HK-2 (cell line): ENCODE measurements around the gene LAGE3.
"Not testable (repeated sequence)": the region's sequence is repeated elsewhere in the genome, so short reads cannot be mapped to it uniquely, and the experiment has no call there.

Experiments used
- DNase-seq: peaks from one replicate; pipeline ENCODE4 v3.0.0-alpha.2; 2018; ENCODE audit not compliant: unreplicated experiment

LAGE3 gene

DNA sequence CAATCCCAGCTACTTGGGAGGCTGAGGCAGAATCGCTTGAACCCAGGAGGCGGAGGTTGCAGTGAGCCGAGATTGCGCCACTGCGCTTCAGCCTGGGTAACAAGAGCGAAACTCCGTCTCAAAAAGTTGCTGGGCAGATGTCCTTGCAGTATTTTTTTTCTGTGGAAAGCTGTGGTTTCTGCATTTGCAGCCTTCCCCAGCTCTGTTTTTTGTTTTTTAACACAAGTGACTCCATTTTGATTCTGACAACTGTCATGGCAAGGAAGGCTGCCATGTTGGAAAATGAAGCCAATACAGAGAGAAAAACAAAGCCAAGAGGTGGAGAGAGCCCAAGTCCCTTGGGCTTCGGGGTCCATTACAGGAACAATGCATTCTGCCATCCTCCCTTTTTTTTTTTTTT, 23.0 kb upstream of the LAGE3 start:
- DNase-seq: no peak

DNA sequence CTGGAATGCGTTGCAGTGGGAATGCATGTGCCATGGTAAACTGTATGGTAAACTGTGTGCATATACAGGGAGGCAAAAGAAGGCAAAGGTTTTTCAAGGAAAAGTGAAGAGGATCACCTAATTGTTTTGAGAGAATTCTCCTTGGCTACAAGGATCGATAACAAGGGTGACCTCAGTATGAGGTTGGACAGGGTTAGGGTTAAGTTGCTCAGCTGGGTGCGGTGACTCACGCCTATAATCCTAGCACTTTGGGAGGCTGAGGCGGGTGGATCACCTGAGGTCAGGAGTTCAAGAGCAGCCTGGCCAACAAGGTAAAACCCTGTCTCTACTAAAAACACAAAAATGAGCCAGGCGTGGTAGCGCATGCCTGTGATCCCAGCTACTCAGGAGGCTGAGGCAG, 22.3 kb upstream of the LAGE3 start:
- DNase-seq: not testable (repeated sequence)

DNA sequence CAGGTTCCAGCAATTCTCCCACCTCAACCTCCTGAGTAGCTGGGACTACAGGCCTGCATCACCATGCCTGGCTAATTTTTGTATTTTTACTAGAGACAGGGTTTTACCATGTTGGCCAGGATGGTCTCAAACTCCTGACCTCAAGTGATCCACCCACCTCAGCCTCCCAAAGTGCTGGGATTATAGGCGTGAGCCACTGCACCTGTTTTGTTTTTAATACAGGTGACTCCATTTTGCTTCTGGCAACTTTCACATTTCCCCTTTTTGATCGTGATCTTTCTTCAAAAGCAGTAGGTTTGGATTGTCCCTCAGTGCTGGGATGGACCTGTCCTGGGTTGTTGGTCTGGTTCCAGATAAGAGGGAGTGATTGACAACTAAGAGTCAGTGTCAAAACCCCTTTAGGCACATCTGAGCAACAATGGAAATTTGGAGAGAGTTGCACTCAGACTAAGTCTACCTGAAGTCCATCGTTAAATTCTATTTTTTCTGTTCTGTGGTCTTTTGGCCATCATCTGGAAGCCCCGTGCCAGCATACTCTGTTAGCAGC, 17.6 kb upstream of the LAGE3 start:
- DNase-seq: not testable (repeated sequence)

DNA sequence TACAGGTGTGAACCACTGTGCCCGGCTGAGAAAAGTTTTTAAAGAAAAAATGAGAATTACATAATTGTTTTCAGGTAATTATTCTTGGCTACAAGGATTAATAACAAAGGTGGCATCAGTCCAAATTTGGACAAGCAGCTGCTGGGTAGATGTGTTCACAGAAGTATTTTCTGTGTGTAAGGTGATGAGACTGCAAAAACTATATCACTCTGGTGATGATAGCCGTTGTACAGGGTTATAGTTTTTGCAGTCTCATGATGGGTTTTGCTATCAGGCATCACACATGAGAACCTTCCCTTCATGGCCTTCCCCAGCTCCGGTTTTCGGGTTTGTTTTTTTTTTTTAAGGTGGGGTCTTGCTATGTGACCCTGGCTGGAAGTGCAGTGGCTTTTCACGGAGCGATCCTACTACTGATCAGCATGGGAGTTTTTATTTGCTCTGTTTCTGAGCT, 16.4 kb upstream of the LAGE3 start:
- no peak for DNase-seq

DNA sequence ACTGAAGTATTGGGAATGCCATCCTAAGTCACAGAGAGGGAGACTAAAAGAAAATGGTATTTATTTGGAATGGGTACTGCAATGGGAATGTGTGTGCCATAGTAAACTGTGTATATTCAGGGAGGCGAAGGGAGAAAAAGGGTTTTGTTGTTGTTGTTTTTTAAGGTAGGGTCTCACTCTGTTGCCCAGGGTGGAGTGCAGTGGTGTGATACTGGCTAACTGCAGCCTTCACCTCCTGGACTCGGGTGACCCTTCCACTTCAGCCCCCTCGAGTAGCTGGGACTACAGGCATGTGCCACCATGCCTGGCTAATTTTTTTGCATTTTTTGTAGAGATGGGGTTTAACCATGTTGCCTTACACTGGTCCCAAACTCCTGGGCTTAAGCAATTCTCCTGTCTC, 15.6 kb upstream of the LAGE3 start:
- no peak for DNase-seq

DNA sequence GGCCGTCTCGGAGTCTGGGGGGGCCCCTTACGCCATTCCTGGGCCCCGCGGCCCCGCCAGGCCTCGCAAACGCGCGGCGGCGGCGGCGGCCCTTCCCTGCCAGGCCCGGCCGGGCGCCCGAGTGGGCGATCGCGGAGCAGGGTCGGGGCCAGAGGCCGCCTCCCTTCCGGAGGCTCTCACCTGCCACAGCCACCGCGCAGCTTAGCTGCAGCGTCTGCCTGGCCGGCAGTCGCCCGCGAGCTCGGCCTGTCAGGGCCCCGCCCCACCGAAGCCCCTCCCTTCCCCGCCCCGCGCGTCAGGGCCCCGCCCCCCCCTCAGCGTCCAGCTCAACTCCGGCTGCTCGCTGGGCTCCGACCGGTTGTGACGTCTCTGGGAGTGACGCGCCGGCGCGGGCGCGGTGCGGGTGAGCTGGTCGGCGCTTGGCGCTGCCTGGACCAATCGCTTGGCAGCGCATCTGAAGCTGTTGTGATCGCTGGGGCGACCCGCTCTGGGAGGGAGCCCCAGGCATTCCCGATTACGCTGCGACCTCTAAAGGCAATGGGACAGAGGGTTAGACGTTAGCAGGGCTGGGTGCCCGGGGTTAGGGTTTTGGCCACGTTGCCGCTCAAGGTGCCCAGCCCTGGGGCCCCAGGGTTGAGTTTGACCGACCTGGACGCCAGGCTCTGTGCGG, 11.5 kb upstream of the LAGE3 start, which contains the start of gene SLC10A3:
Gene SLC10A3, minus strand, starts transcription at position 216 of the 670 bp plus-strand sequence. CDS start 1,689 bp downstream, outside the sequence.
- DNase-seq: peak; percentile 95

DNA sequence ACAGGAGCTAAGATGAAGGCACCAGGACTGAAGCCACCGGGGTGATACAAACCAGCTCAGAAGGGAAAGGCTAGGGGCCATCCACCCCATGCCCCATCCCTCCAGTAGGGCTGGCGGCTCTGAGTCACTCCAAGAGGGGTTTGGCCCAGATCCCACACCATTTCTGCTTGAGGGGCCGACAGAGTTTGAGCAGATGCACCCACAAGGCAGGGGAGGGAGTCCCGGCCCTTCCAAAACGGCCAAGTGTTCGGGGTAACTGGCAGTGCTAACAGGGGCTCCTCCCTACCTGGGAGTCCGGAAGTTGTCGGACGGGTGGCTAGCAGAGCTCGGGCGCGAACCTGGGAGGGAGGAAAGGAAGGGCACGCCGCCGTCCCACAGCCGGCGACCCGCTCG, 10.9 kb upstream of the LAGE3 start:
- DNase-seq: peak; percentile 58

DNA sequence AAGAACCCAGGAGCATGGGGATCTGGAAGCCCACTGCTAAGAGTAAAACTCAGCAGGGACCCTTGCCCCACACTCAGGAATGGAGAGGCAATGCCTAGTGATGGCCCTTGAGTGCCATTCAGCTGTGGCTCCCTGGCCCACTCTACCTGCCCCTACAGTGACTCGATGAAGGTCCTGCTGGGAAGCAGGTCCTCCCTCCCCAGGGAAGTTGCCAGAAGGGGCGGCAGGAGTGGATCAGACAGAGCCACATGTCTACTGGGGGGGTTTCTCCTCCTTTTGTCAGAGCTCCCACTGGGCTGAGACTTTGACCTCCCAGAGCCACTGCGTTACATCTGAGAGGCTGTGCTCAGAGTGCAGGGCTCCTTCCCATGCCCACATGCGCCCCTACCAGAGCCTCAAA, 10.1 kb upstream of the LAGE3 start:
- DNase-seq: no peak

DNA sequence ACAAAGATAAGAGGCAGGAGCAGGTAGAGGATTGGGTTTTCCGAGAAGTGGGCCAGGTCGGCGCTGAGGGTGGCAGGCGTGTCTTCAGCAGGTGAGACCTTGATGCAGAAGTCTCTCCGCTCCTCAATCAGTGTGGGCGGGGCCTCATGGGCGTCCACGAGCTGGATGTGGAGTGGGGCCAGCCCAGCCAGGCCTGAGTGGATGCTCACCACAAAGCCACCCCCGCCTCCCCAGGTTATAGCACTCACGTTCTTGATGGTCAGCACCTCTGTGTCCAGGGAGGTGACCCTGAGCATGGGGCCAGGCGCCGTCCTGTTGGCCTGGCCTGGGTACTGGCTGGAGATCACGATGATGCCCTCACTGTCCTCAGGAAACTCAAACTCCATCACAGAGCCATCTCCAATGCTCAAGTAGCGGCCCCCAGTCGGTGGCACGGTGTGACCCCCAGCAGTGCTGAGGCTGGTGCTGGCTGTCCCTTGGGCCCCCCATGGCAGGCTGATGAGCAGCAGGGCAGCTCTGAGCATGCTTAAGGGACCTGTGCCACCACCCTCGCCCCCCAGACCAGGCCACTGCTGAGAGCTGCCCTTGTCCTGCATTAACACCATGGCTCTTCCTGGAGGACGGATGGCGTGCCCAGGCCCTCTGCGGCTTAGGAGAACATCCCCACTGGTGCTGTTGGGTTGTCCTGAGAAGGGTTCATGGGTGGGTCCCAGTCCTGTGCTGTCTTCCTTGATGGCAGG, 9.4 kb upstream of the LAGE3 start:
- no peak for DNase-seq

DNA sequence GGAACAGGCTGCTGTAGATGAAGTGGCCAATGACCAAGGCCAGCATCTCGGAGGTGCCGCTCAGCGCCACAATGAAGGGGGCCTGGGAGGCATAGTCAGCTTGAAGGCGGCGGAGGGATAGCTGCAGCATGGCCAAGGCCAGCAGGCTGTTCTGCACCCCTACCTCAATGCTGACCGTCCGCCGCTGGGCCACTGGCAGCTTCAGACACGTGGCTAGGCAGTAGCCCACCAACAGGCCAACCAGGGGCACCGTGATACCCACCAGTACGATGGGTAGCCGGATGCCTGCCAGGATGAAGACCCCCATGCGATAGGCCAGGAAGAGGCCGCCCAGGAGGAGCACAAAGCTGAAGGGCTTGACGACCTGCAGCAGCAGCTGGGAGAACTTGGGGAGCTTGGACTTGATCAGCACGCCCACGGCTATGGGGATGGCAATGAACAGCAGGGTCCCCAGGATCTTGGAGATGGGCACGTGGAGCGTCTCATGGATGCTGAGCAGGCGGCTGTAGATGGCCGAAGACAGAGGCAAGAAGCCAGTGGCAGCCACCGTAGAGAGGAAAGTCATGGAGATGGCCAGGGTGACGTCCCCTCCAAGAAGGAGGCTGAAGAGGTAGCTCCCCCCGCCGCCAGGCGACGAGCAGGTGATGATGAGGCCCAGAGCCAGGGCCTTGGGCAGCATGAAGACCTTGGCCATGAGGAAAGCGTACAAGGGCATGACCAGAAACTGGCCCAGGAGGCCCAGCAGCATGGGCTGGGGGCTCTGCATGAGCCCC, 8.6 kb upstream of the LAGE3 start:
- no peak for DNase-seq

DNA sequence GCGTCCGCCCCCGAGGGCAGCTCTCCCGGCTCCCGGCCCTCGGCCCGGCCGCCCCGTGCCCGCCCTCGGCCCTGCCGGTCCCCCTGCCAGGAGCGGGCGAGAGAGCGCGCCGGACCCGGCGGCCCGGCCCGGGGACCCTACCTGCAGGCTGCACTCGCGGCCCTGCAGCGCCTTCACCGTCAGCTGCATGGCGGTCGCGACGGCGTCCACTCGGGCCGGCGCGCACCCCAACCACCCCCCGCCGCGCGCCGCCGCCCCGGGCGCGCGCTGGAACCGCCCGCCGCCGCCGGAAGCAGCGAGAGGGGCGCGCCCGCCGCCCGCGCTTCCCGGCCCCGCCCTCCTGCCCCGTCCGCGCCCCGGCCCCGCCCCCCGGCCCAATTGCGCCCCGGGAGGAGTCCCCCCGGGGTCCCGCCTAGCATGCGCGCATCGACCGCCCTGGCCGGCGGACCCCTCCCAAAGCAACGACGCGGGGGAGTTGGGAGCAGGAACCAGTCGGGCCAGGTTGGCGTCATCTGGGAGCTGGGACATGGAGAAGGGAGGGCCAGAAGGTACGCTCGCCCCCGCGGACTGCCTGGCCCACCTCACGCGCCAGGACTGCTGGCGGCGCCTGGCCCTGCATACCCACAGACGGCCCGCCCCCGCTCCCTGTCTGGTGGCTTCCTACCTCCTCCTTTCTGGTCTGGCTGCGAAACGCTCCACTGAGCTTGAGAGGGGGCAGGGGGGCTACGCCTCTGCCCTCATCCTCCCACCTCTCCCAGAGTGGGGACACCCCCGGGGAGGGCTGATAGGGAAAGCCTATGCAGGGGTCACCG, 7.5 kb upstream of the LAGE3 start, which contains the start of gene UBL4A:
Gene UBL4A, minus strand, starts transcription at position 220 of the 812 bp plus-strand sequence. Its CDS starts 31 bp downstream, at position 189.
- peak; percentile 80 for DNase-seq

DNA sequence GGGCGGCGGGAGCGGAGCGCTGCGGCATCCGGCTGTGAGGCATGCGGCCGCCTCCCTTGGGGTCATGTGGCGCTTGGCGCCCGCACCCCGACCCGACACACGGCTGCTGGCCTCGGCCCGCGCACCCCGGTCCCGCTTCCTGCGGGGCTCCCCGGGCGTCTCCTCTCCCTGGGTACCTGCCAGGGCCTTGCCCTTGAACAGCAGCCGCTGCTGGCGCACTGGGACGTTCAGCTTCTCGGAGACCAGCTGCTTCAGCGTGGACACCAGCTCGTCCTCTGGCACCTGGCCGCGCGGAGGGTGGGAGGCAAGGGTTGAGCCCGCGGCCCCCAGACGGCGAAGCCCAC, 6.9 kb upstream of the LAGE3 start:
- DNase-seq: peak; percentile 37

DNA sequence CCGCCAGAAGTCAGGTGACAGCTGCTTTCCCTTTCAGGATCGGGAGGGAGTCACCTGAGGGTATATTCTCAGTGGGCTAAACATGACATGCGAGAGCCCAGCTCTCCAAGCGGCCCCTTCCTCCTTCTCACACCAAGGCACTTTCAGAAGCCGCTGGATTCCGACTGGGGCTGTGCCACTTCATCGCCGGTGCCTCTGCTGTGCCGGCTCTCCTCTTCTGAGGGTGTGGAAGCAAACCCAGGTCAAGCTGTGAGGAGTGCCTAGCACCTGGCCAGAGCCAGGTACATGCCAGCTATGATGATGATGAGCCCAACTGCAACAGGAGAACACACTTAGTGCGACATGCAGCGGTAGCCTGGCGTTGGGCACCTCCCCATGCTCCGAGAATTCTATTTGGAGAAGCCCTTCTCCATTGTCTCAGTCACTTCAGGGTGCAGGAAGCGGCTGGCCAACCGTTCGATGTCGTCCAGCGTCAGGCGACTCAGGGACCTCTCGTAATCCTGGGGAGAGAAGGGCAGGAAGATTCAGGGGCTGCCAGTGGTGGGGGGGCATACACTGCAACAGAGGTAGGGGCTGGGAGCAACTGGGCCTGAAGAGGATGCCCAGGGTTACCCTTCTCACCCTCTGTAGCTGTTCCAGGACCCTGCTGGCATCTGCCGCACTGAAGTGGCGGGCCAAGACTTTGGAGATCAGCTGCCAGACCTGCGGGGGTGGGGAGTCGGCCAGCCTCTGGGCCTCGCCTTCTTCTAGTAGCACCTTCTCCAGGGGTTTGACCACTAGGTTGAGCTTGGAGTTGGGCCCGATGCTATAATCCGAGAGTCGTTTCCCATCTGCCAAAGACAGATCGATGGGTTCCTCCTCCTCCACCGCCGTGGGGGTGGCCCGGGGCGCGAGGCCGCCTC, 6.3 kb upstream of the LAGE3 start:
- DNase-seq: no peak

DNA sequence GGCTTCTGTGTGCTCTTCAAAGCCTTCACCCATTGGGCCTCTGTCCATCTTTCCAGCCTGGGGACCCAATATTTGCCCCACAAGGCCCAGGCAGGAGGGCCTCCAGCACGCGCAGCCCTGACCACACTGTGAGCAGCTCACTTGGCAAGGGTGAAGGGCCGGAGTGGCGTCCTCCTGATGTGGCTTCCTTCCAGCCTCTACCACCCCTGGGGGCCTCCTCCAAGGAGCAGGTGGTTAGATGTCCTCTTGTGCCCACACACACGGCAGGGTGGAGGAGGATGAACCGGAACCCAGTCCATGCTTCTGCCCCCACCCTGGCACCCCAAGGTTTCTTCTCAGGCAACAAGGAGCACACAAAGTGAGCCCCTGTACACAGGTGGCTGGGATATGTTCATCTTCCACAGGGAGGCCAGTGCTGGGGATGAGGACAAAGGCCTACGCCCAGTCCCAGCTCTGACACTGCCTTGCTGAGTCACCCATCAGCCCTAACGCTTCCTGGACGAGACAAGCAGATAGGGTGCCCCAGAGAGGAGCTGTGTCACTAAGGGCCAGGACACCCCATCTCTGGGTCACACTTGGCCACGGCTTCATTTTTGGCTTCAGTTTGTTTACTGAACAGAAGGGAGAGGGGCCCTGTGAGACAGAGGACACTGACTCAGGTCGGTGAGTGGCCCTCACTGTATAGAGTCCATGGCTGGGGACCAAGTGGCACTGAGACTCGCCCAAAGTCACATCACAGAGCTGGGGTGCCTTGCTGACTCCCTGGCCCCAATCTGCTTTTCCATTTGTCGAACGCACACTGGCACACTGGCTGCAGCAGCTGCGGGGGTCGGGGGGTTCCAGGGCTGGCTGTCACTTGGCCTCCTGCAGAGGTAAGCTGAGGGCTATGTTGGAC, 5.4 kb upstream of the LAGE3 start:
- DNase-seq: peak; percentile 36

DNA sequence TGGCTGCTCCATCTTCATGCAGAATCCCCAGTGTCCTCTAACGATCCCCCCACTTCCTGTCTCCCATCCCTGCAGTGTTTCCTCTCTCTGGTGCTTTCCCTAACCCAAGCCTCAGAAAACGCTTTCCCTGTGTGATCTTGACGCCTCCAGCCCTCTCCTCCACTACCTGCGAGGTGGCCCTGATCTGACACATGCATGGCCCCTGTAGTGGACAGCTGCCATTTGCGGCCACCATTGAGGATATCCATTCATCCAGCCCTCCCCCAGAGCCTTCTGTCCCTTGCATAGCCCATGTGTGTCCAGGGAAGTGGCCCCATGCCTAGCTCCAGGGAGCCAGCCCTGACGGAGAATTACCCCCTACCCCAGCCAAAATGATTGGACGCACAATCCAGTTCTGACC, 4.2 kb upstream of the LAGE3 start:
- DNase-seq: no peak

DNA sequence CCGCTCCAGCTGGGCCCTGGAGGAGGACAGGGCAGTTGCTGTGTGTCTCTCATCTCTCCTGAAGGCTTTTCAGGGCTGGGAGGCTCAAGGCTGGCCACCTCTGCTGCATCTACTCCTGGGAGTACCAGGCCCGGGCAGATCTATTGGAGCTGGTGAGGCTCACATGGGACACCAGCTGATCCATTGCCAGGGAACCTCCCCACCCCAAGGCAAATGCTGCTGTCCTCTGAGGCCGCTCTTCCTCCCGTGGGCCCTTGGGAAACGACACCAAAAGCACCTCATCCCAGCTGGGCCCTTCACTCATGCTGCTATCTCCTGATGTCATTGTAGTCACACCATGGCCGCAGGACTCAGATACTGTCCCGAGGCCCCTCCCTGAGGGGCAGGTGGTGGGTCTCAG, 3.7 kb upstream of the LAGE3 start:
- no peak for DNase-seq

DNA sequence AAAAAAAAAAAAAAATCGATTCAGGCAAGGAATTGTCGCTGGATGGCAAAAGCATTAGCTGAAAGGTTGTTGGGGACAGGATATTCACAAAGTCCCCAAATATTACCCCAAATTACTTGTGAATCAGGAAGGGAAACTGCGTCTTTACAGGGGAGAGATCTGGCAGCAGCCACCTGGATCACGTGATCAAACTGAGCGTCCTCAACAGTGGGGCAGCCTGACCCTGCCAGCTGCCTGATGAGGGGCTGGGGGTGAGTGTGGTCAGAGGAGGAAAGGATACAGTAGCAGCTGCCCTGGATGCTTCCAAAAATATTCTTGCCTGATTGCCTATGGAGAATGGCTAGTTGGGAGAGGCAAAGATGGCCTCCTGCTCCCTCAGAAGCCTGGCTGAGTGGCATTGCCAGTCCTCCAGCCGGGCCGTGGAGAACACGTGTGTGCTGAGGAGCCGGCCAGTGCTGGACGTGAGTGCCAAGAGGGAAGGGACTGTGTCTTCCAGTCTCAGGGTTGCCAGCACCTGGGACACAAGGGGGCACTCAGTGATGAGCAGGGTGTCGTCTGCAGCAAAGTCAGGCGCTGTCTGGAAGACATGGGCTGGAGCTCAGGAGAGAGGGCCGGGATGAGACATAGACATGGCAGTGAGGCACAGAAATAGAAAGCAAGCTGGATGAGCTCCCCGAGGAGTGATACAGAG, 3.0 kb upstream of the LAGE3 start:
- no peak for DNase-seq

DNA sequence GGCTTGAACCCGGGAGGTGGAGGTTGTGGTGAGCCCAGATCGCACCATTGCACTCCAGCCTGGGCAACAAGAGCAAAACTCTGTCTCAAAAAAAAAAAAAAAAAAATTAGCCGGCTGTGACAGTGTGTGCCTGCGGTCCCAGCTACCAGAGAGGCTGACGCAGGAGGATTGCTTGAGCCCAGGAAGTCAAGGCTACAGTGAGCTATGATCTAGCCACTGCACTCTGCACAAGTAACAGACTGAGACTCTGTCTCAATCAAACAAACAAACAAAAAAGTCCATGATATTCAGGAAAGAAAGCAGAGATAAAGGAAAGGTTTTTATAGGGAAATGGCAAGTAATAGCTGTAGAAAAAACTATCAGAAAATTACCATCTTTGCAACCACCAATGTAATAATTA, 2.1 kb upstream of the LAGE3 start:
- DNase-seq: no peak
